Fibroblast of pulmonary artery (primary cell): ENCODE data around the gene CEP70.
"Not testable (repeated sequence)": the region's sequence is repeated elsewhere in the genome, so short reads cannot be mapped to it uniquely, and the experiment has no call there.

Experiments
- DNase-seq: peaks from one replicate; pipeline ENCODE4 v3.0.0-alpha.2; 2010; ENCODE audit warnings: low read depth
- H3K4me3 ChIP-seq: replicated peaks from 2 replicates; pipeline ENCODE4 v1.5.1; 2011; ENCODE audit warnings: low read depth, mild to moderate bottlenecking, control low read depth, low read length, moderate library complexity
- TF ChIP-seq, protein P1 (sequence below): IDR thresholded peaks from 2 replicates; pipeline ENCODE4 v1.5.1; 2011; ENCODE audit warnings: mild to moderate bottlenecking, control low read depth, low read length, inconsistent platforms; ENCODE audit errors: missing control alignments

CEP70 gene

DNA sequence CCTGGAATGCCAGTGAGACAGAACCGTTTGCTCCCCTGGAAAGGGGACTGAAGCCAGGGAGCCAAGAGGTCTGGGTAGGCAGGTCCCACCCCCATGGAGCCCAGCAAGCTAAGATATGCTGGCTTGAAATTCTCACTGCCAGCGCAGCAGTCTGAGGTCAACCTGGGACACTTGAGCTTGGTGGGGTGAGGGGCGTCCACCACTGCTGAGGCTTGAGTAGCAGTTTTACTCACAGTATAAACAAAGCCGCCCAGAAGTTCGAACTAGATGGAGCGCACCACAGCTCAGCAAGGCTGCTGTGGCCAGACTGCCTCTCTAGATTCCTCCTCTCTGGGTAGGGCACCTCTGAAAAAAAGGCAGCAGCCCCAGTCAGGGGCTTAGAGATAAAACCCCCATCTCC, 33.6 kb downstream of the CEP70 start:
- H3K4me3 ChIP-seq, result no peak overlapping the region
- TF ChIP-seq, protein P1, sequence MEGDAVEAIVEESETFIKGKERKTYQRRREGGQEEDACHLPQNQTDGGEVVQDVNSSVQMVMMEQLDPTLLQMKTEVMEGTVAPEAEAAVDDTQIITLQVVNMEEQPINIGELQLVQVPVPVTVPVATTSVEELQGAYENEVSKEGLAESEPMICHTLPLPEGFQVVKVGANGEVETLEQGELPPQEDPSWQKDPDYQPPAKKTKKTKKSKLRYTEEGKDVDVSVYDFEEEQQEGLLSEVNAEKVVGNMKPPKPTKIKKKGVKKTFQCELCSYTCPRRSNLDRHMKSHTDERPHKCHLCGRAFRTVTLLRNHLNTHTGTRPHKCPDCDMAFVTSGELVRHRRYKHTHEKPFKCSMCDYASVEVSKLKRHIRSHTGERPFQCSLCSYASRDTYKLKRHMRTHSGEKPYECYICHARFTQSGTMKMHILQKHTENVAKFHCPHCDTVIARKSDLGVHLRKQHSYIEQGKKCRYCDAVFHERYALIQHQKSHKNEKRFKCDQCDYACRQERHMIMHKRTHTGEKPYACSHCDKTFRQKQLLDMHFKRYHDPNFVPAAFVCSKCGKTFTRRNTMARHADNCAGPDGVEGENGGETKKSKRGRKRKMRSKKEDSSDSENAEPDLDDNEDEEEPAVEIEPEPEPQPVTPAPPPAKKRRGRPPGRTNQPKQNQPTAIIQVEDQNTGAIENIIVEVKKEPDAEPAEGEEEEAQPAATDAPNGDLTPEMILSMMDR, result no peak

DNA sequence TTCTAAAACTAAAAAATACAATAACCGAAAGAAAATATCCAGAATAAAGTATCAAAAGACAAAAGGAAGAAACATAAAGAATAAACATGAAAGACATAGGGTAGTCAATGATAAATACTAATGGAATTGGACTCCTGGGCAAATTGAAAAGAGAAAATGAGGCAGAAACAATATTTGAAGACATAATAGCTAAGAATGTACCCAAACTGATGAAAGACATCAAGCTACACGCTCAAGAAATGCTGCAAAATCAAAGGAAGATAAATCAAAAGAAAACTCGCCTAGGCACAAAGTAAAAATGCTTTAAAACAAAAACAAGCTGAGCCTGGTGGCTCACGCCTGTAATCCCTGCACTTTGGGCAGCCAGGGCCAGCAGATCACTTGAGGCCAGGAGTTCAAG, 34.9 kb downstream of the CEP70 start:
- no peak overlapping the region for H3K4me3 ChIP-seq
- TF ChIP-seq, protein P1, result no peak

More for the DNA sequence above, 33.6 kb downstream of the CEP70 start:
- DNase-seq, result no peak

DNA sequence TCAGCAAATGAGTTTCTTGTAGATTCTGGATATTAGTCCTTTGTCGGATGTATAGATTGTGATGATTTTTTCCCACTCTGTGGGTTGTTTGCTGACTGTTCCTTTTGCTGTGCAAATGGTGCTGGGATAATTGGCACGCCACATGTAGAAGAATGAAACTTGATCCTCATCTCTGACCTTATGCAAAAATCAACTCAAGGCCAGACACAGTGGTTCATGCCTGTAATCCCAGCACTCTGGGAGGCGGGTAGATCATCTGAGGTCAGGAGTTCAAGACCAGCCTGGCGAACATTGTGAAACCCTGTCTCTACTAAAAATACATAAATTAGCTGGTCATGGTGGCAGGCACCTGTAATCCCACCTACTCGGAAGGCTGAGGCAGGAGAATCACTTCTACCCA, 39.3 kb downstream of the CEP70 start:
- not testable (repeated sequence) for H3K4me3 ChIP-seq, DNase-seq

More for the DNA sequence above, 34.9 kb downstream of the CEP70 start:
- DNase-seq, result no peak

DNA sequence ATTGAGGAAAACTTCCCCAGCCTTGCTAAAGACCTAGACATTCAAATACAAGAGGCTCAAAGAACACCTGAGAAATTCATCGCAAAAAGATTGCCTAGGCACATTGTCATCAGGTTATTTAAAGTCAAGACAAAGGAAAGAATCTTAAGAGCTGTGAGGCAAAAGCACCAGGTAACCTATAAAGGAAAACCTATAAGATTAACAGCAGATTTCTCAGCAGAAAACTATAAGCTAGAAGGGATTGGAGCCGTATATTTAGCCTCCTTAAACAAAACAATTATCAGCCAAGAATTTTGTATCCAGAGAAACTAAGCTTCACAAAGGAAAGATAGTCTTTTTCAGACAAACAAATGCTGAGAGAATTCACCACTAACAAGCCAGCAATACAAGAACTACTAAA, 43.1 kb downstream of the CEP70 start:
- not testable (repeated sequence) for H3K4me3 ChIP-seq, DNase-seq

DNA sequence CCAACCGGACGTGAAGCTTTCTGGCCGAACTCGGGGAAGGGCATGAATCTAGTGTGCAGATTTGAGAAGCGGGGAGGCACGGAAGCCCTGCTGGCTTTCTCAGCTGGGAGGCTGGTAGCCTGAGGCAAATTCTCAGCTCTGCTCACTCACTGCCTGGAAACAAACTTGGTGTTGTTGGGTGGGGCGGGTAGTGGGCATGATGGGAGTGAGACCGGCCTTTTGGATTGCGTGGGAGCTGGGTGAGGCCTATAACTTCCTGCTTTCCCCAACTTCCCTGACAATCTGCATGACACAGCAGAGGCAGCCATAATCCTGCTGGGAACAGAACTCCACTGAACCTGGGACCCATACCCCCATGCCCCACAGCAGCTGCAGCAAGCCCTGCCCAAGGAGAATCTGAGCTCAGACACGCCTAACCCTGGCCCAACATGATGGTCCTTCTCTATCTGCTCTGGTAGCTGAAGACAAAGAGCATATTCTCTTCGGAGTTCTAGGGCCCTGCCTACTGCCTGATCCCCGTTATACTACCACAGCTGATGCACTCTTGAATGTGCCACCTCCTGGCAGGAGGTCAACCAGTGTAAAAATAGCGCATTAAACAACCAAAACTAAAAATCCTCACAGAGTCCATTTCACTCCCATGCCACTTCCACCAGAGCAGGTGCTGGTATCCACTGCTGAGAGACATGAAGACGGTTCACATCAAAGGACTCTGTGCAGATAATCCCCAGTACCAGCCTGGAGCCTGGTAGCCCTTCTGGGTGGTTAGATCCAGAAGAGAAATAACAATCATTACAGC, 44.7 kb downstream of the CEP70 start:
- TF ChIP-seq, protein P1, result no peak
- DNase-seq, result no peak
- no peak overlapping the region for H3K4me3 ChIP-seq

DNA sequence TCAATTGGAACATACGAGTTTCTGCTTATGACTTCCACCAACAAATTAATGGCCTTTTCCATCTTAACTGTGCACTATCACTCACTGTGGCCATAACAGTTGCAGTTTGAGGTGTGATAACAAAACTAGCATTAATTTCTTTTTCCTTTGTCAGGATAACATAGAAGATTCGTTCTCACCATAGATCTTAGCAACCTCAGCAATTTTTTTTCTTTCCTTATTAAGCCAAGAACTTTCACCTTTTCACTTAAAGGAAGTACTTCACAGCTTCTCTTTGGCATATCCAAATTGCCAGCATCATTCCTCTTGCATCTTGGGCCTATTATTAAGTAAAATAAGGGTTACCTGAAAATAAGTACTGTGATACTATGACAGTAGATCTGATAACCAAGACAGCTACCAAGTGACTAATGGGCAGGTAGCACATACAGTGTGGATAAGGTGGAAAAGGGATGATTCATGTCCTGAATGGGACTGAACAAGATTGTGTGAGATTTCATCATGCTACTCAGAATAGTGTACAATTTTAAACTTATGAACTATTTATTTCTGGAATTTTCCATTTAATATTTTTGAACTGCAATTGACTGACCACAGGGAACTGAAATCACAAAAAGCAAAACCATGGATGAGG, 46.6 kb downstream of the CEP70 start:
- TF ChIP-seq, protein P1, result no peak
- no peak overlapping the region for H3K4me3 ChIP-seq
- DNase-seq, result no peak

DNA sequence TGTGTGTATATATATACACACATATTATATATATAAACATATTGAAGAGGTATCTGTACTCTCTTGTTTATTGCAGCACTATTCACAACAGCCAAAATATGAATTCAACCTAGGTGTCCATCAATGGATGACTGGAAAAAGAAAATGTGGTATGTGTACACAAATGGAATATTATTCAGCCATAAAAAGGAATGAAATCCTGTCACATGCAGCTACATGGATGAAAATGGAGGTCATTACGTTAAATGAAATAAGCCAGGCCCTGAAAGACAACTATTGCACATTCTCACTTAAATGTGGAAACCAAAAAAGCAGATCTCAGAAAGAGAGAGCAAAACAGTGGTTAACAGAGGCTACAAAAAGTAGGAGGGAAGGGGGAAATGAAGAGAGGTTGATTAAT, 49.5 kb downstream of the CEP70 start:
- no peak overlapping the region for H3K4me3 ChIP-seq
- TF ChIP-seq, protein P1, result no peak
- DNase-seq, result no peak

DNA sequence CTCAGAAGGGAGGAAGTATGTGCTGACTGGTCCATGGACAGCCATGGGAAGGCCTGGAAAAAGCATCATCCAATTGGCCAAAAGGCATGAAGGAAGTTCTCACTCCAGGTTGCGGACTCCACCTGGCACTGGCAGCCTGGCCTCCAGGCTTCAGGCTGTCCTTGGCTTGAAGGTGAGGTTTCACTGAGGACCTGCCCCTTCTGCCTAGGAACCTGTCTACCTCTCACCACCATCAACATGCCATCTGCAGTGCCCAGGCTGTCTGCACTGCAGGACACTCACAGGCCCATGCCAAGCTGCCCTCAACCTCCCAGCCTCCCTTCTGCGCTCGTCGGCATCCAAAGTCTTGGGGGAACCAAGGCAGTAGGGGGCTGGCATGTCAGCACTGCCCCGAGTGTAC, 51.1 kb downstream of the CEP70 start:
- H3K4me3 ChIP-seq, result no peak overlapping the region
- TF ChIP-seq, protein P1, result no peak
- no peak for DNase-seq
